SK-N-SH (cell line): Measurements from ENCODE around the gene GATD1. TPM values are rescaled to one million over a fixed set of nuclear protein-coding genes. Genes with fewer than 3 reads are reported as not detected.
A peak's percentile ranks its signal among the peaks of the same experiment; 100 is the strongest.

Experiments
- CTCF ChIA-PET: fragments of 300-600, 350-600 bp; formaldehyde crosslinking; extraction: SDS; loops from one replicate; lab custom pipeline; 2021; lab: Yijun Ruan, JAX
- POLR2A ChIA-PET: fragments of 350-600 bp; sonication (Branson Sonifier 250); formaldehyde crosslinking; extraction: SDS; loops from one replicate; lab custom pipeline; 2020; ENCODE audit warnings: antibody characterized with exemption, inconsistent platforms; lab: Yijun Ruan, JAX
- DNase-seq: peaks from one replicate; pipeline ENCODE4 v3.0.0; 2012
- H2AFZ ChIP-seq: fragments of 200-600 bp; sonication (generic); 2 replicates; pipeline ENCODE4 v1.8.1; 2016; ENCODE audit warnings: antibody characterized with exemption, mild to moderate bottlenecking, low read depth
- H3F3A ChIP-seq: fragments of 200-600 bp; sonication (generic); replicated peaks from 2 replicates; pipeline ENCODE3; 2016; ENCODE audit warnings: antibody characterized with exemption, mild to moderate bottlenecking; ENCODE audit not compliant: insufficient read depth
- H3K27ac ChIP-seq, 2 experiments: fragments of 200-500 bp in 1 of 2; fragments of 200-600 bp in 1 of 2; sonication (Bioruptor generic) in 1 of 2; sonication (generic), shearing (Covaris generic) in 1 of 2; 2 replicates each; pipeline versions ENCODE4 v1.5.1 to v1.6.1; 2014 to 2016; ENCODE audit warnings: low read depth in 2 of 2, inconsistent platforms in 1 of 2, low read length in 1 of 2, mild to moderate bottlenecking in 1 of 2, mixed read lengths in 1 of 2
- H3K27me3 ChIP-seq: fragments of 200-600 bp; sonication (generic), shearing (Covaris generic); 2 replicates; pipeline ENCODE4 v1.6.1; 2016; ENCODE audit warnings: mixed run types; ENCODE audit not compliant: insufficient read depth
- H3K36me3 ChIP-seq, 2 experiments: fragments of 200-500 bp in 1 of 2; fragments of 200-600 bp in 1 of 2; sonication (Bioruptor generic) in 1 of 2; sonication (generic) in 1 of 2; replicated peaks in 1 of 2; 2 replicates each; pipeline versions ENCODE3 to v1.5.1; 2014 to 2016; ENCODE audit warnings: low read length in 1 of 2, mild to moderate bottlenecking in 1 of 2; ENCODE audit not compliant: insufficient read depth in 2 of 2, control insufficient read depth in 1 of 2
- H3K4me1 ChIP-seq, 2 experiments: fragments of 200-500 bp in 1 of 2; fragments of 200-600 bp in 1 of 2; sonication (Bioruptor generic) in 1 of 2; sonication (generic), shearing (Covaris generic) in 1 of 2; 2 replicates each; pipeline versions ENCODE4 v1.5.1 to v1.6.1; 2014 to 2016; ENCODE audit warnings: low read depth in 1 of 2, low read length in 1 of 2, mixed run types in 1 of 2; ENCODE audit not compliant: insufficient read depth in 2 of 2, control insufficient read depth in 1 of 2
- H3K4me2 ChIP-seq: fragments of 200-600 bp; sonication (generic), shearing (Covaris generic); 2 replicates; pipeline ENCODE4 v1.6.1; 2017; ENCODE audit warnings: mixed run types
- H3K4me3 ChIP-seq, 2 experiments: fragments of 200-500 bp in 1 of 2; fragments of 200-600 bp in 1 of 2; sonication (Bioruptor generic) in 1 of 2; sonication (generic), shearing (Covaris generic) in 1 of 2; 2 replicates each; pipeline versions ENCODE4 v1.5.1 to v1.8.1; 2014 to 2016; ENCODE audit warnings: low read depth in 2 of 2, inconsistent platforms in 1 of 2, low read length in 1 of 2, mild to moderate bottlenecking in 1 of 2, mixed read lengths in 1 of 2, moderate library complexity in 1 of 2
- H3K79me2 ChIP-seq: fragments of 200-600 bp; sonication (generic); 2 replicates; pipeline ENCODE4 v1.8.1; 2017; ENCODE audit warnings: mild to moderate bottlenecking; ENCODE audit not compliant: insufficient read depth
- H3K9ac ChIP-seq: fragments of 200-600 bp; sonication (generic); 2 replicates; pipeline ENCODE4 v1.6.1; 2017; ENCODE audit warnings: mixed run types
- H3K9me2 ChIP-seq: fragments of 200-600 bp; sonication (generic); 2 replicates; pipeline ENCODE4 v1.6.1; 2017; ENCODE audit warnings: mixed run types
- H3K9me3 ChIP-seq: fragments of 200-600 bp; sonication (generic); 2 replicates; pipeline ENCODE4 v1.6.1; 2017; ENCODE audit warnings: mixed run types, mild to moderate bottlenecking, moderate library complexity
- H4K20me1 ChIP-seq: fragments of 200-600 bp; sonication (generic); 2 replicates; pipeline ENCODE4 v1.6.1; 2017; ENCODE audit warnings: mild to moderate bottlenecking, mixed run types; ENCODE audit not compliant: insufficient read depth
- CTCF ChIP-seq: fragments of 200-600 bp; sonication (generic); IDR thresholded peaks from 2 replicates; pipeline ENCODE4 v1.6.1; 2017; ENCODE audit warnings: antibody characterized with exemption, mild to moderate bottlenecking, moderate library complexity
- ELF1 ChIP-seq: IDR thresholded peaks from 2 replicates; pipeline ENCODE4 v1.4.0; 2012
- EP300 ChIP-seq, 2 experiments: IDR thresholded peaks; 2 replicates each; pipeline versions ENCODE4 v1.4.0 to v1.6.1; 2012; ENCODE audit warnings: borderline replicate concordance in 1 of 2, low read depth in 1 of 2, low read length in 1 of 2
- FOSL2 ChIP-seq: IDR thresholded peaks from 2 replicates; pipeline ENCODE4 v1.4.0; 2012; ENCODE audit warnings: low read depth, mild to moderate bottlenecking, moderate library complexity, borderline replicate concordance
- GABPA ChIP-seq: IDR thresholded peaks from 2 replicates; pipeline ENCODE4 v1.4.0; 2012; ENCODE audit warnings: low read depth, mild to moderate bottlenecking
- GATA2 ChIP-seq: sonication (generic); formaldehyde crosslinking; IDR thresholded peaks from 2 replicates; pipeline ENCODE4 v1.5.0; 2020; ENCODE audit warnings: mild to moderate bottlenecking, missing genetic modification reagents
- IRF3 ChIP-seq: fragments of 150-350 bp; IDR thresholded peaks from 2 replicates; pipeline ENCODE4 v1.6.1; 2016; ENCODE audit warnings: mild to moderate bottlenecking, low read depth, low read length
- JUND ChIP-seq: IDR thresholded peaks from 2 replicates; pipeline ENCODE4 v1.4.0; 2012
- NFIC ChIP-seq: IDR thresholded peaks from 2 replicates; pipeline ENCODE4 v1.4.0; 2012; ENCODE audit warnings: borderline replicate concordance
- NRF1 ChIP-seq: IDR thresholded peaks from 2 replicates; pipeline ENCODE4 v1.6.1; 2012; ENCODE audit warnings: low read depth, mild to moderate bottlenecking, low read length
- RAD21 ChIP-seq: IDR thresholded peaks from 2 replicates; pipeline ENCODE4 v1.6.1; 2012; ENCODE audit warnings: mild to moderate bottlenecking, low read length
- RCOR1 ChIP-seq: fragments of 150-350 bp; IDR thresholded peaks from 2 replicates; pipeline ENCODE4 v1.6.1; 2017; ENCODE audit warnings: antibody characterized with exemption, low read length
- RFX5 ChIP-seq: IDR thresholded peaks from 2 replicates; pipeline ENCODE4 v1.6.1; 2012; ENCODE audit warnings: mild to moderate bottlenecking, improper control_type of control experiment, low read length
- SMC3 ChIP-seq: IDR thresholded peaks from 2 replicates; pipeline ENCODE4 v1.6.1; 2012; ENCODE audit warnings: low read depth, low read length, improper control_type of control experiment
- TCF12 ChIP-seq: IDR thresholded peaks from 2 replicates; pipeline ENCODE4 v1.4.0; 2012
- TEAD4 ChIP-seq: IDR thresholded peaks from 2 replicates; pipeline ENCODE4 v1.4.0; 2012; ENCODE audit warnings: mild to moderate bottlenecking, borderline replicate concordance; ENCODE audit not compliant: insufficient read depth
- USF2 ChIP-seq: fragments of 150-350 bp; IDR thresholded peaks from 2 replicates; pipeline ENCODE4 v1.6.1; 2017; ENCODE audit warnings: antibody characterized with exemption, low read length, low read depth, borderline replicate concordance
- YY1 ChIP-seq: IDR thresholded peaks from 2 replicates; pipeline ENCODE4 v1.4.0; 2012; ENCODE audit warnings: low read depth, mild to moderate bottlenecking
- WGBS: methylation state at CpG from one replicate; pipeline ENCODE4 v1.1.6; 2017; ENCODE audit warnings: low lambda C conversion rate; 5-methylcytosine and 5-hydroxymethylcytosine counted together
- polyA plus RNA-seq, 3 experiments: library from polyadenylated mRNA; depleted of rRNA; stranded (reverse); fragments of >200 nt; gene quantifications; 2 replicates each; pipeline ENCODE4 v1.2.3, GENCODE V29; 2012
- TF ChIP-seq, protein P1 (sequence below): IDR thresholded peaks from 2 replicates; pipeline ENCODE4 v1.4.0; 2012; ENCODE audit warnings: low read depth, borderline replicate concordance

Gene GATD1
- polyA plus RNA-seq, 1 of the 3 experiments (the other 2 are of a cell fraction) = 86.2 TPM

DNA sequence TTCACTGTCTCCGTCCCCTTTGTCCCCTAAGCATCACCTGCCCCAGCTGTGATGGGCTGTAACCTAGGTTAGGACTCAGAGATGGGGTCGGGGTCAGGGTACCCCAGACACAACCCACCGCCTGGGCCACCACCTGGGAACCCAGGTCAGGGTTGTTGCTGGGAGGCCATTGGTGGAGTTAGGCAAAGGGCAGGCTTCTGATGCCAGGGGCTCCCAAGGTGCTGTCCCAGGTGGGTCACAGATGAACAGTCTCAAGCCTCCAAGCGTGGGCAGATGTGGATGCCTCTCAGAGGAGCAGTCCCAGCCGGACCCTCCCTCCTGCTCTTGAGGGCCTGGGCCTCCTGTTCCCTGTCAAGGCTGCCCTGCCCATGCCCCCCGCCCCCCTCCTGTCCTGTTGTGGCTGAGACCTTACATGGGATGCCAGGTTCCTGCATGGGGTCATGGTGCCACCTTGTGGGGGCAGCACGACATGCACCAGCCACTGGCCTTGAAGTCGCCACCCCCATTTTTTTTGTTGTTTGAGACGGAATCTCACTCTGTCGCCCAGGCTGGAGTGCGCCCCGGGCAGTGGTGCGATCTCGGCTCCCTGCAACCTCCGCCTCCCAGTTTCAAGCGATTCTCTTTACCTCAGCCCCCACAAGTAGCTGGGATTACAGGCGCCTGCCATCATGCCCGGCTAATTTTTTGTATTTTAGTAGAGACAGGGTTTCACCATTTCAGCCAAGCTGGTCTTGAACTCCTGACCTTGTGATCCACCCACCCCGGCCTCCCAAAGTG, 12.1 kb downstream of the GATD1 start:
- CTCF ChIA-PET = interaction anchor here (0.7 to 6.3 kb wide), 15 partner anchors 9 to 410 kb away, joined by 3 to 31 read pairs (median 4); partner anchors contain the start of genes GATD1 and TALDO1
- Histone ChIP-seq H3K4me3 (no peak overlapping the region), H3K9me3 (no peaks in the 10 kb centered on the region), H3K4me1 (peaks cover 5 to 9% of the 10 kb centered on the region in 2 experiments; a peak in 2 of 4 replicates), H4K20me1 (peaks cover 9% of the 10 kb centered on the region), H2AFZ (no peak overlapping the region), H3K79me2 (peaks cover 5% of the 10 kb centered on the region), H3K4me2 (no peak overlapping the region), H3K9me2 (no peaks in the 10 kb centered on the region), H3K9ac (no peak overlapping the region), H3K27me3 (no peaks in the 10 kb centered on the region), H3K36me3 (peaks cover 18 to 42% of the 10 kb centered on the region in 2 experiments), H3F3A (peaks cover 26% of the 10 kb centered on the region), H3K27ac (no peak overlapping the region)
- no peak for TF ChIP-seq RFX5
- TF ChIP-seq YY1 = no peak
- TF ChIP-seq SMC3 = peak; percentile 24; the same call in 1 of the 2 replicates
- TF ChIP-seq GABPA = no peak
- TF ChIP-seq RAD21 = peak; percentile 67
- peak; percentile 65 for TF ChIP-seq CTCF
- TF ChIP-seq EP300 (IDR thresholded peaks at IDR 0.05; ENCODE audit: borderline replicate concordance in 1 of 2, low read depth in 1 of 2, low read length in 1 of 2) = no peak
- POLR2A ChIA-PET = no interaction called here
- 83% methylated on average over 17 of the region's 19 CpGs for WGBS
- DNase-seq = peak; percentile 92

- no peaks in the 10 kb centered on the region for H3K27me3 ChIP-seq
- H3K36me3 ChIP-seq = peaks cover 21 to 44% of the 10 kb centered on the region in 2 experiments
- peaks cover 9% of the 10 kb centered on the region for H4K20me1 ChIP-seq
- H3K27ac ChIP-seq = no peak overlapping the region
- WGBS = 91% methylated on average over 17 of the region's 18 CpGs
- H3K9me2 ChIP-seq = no peaks in the 10 kb centered on the region
- DNase-seq = peak; percentile 24
- H3K4me3 ChIP-seq = no peak overlapping the region
- peaks cover 28% of the 10 kb centered on the region for H3F3A ChIP-seq
- POLR2A ChIA-PET = interaction anchor here (0.9 kb wide), 1 partner anchor 17 kb away, joined by 3 read pairs; the partner anchor contains the start of gene TALDO1
- no peak overlapping the region for H2AFZ ChIP-seq
- TF ChIP-seq TCF12 (no peak), SMC3 (no peak), NFIC (no peak), GATA2 (CRISPR knock-in tag) (no peak), RAD21 (no peak), JUND (no peak), NRF1 (no peak), ELF1 (no peak), TEAD4 (no peak), FOSL2 (no peak), EP300 (IDR thresholded peaks at IDR 0.05; ENCODE audit: borderline replicate concordance in 1 of 2, low read depth in 1 of 2, low read length in 1 of 2) (no peak), USF2 (no peak), IRF3 (no peak), RCOR1 (no peak)
- TF ChIP-seq, protein P1, sequence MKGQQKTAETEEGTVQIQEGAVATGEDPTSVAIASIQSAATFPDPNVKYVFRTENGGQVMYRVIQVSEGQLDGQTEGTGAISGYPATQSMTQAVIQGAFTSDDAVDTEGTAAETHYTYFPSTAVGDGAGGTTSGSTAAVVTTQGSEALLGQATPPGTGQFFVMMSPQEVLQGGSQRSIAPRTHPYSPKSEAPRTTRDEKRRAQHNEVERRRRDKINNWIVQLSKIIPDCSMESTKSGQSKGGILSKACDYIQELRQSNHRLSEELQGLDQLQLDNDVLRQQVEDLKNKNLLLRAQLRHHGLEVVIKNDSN = no peak
- no peak overlapping the region for H3K4me2 ChIP-seq
- no peaks in the 10 kb centered on the region for H3K9me3 ChIP-seq
- peaks cover 5 to 9% of the 10 kb centered on the region in 2 experiments; a peak in 2 of 4 replicates for H3K4me1 ChIP-seq
- H3K9ac ChIP-seq = no peak overlapping the region
- peaks cover 4% of the 10 kb centered on the region; the same call in 1 of the 2 replicates for H3K79me2 ChIP-seq
- CTCF ChIA-PET = interaction anchor here (0.7 to 6.3 kb wide), 12 partner anchors 9 to 409 kb away, joined by 3 to 31 read pairs (median 4); partner anchors contain the start of genes GATD1 and TALDO1
These were observed 12.8 kb downstream of the GATD1 start for GRCh38 chr11:764322-765024.
